K562 treated with DMSO at 1 percent for 24 hours (cell line): ENCODE results near the gene LPP. TPM values are rescaled to one million over a fixed set of nuclear protein-coding genes. Genes with fewer than 3 reads are reported as not detected.

Experiments used
- total RNA-seq: library from RNA; unstranded; fragments of 300-600 nt; gene quantifications from 2 replicates; pipeline ENCODE4 v1.2.3, GENCODE V29; 2022; ENCODE audit warnings: low read depth; ENCODE audit not compliant: insufficient read depth

The LPP gene
- total RNA-seq: not detected in 2 replicates

GRCh38 chr3:188154014-188154808 lies at the start of gene LPP:
Gene LPP (plus strand): TSS chr3:188154157. CDS start chr3:188406121, 251,964 bp downstream.

